Caco-2 (cell line): ENCODE results near the gene C1orf21. TPM values are rescaled to one million over a fixed set of nuclear protein-coding genes. Genes with fewer than 3 reads are reported as not detected.

Experiments used
- BruUV-seq: library from RNA; stranded (reverse); fragments of 400-500 nt; replicated peaks from 2 replicates; lab custom pipeline; 2021; lab: Mats Ljungman, UMichigan
- CTCF ChIA-PET: fragments of 300-600 bp; sonication (Branson Sonifier 250); formaldehyde crosslinking; loops from one replicate; lab custom pipeline; 2022; ENCODE audit warnings: antibody characterized with exemption; lab: Charles Lee
- POLR2A ChIA-PET: fragments of 300-600 bp; sonication (Branson Sonifier 250); formaldehyde crosslinking; loops from one replicate; lab custom pipeline; 2022; ENCODE audit warnings: antibody characterized with exemption; lab: Charles Lee
- DNase-seq, 2 experiments: peaks; one replicate each; pipeline versions ENCODE4 v3.0.0 to v3.0.0-alpha.2; 2020 to 2022
- H3K27me3 ChIP-seq: replicated peaks from 2 replicates; pipeline ENCODE4 v1.6.0; 2011; ENCODE audit warnings: low read length; ENCODE audit not compliant: control insufficient read depth, insufficient read depth
- H3K36me3 ChIP-seq: 2 replicates; pipeline ENCODE4 v1.5.1; 2011; ENCODE audit warnings: low read length; ENCODE audit not compliant: control insufficient read depth, insufficient read depth
- H3K4me1 ChIP-seq: fragments of 250-450 bp; sonication (Bioruptor Pico); 2 replicates; pipeline ENCODE4 v1.5.1; 2020; ENCODE audit warnings: mild to moderate bottlenecking
- H3K4me3 ChIP-seq: 2 replicates; pipeline ENCODE4 v1.5.1; 2011; ENCODE audit warnings: low read depth, mild to moderate bottlenecking, control low read depth, low read length
- H3K9me3 ChIP-seq: fragments of 250-450 bp; sonication (Bioruptor Pico); 2 replicates; pipeline ENCODE4 v1.5.1; 2020; ENCODE audit warnings: mild to moderate bottlenecking, moderate library complexity
- H3K27ac Mint-ChIP-seq: one replicate; pipeline ENCODE4 v1.8.0; 2022; ENCODE audit warnings: mixed read lengths; ENCODE audit not compliant: unreplicated experiment
- H3K27me3 Mint-ChIP-seq: one replicate; pipeline ENCODE4 v1.8.0; 2022; ENCODE audit warnings: mixed read lengths; ENCODE audit not compliant: insufficient read depth, unreplicated experiment
- H3K36me3 Mint-ChIP-seq: one replicate; pipeline ENCODE4 v1.8.0; 2022; ENCODE audit warnings: mild to moderate bottlenecking, mixed read lengths; ENCODE audit not compliant: insufficient read depth, unreplicated experiment
- H3K4me1 Mint-ChIP-seq: one replicate; pipeline ENCODE4 v1.8.0; 2022; ENCODE audit warnings: low read depth, mixed read lengths; ENCODE audit not compliant: unreplicated experiment
- H3K4me3 Mint-ChIP-seq: one replicate; pipeline ENCODE4 v1.8.0; 2022; ENCODE audit warnings: mild to moderate bottlenecking, moderate library complexity, mixed read lengths; ENCODE audit not compliant: unreplicated experiment
- H3K9me3 Mint-ChIP-seq: one replicate; pipeline ENCODE4 v1.8.0; 2022; ENCODE audit warnings: mixed read lengths; ENCODE audit not compliant: unreplicated experiment
- CTCF ChIP-seq, 2 experiments: fragments of 200-600 bp in 1 of 2; IDR thresholded peaks; 1 replicate in 1 of 2; 2 replicates in 1 of 2; pipeline versions ENCODE4 v1.5.1 to v1.8.0; 2011 to 2022; ENCODE audit warnings: antibody characterized with exemption in 1 of 2, control low read depth in 1 of 2, inconsistent platforms in 1 of 2, low read depth in 1 of 2, low read length in 1 of 2, mild to moderate bottlenecking in 1 of 2, moderate library complexity in 1 of 2; ENCODE audit not compliant: insufficient read depth in 1 of 2, severe bottlenecking in 1 of 2, unreplicated experiment in 1 of 2
- intact Hi-C: fragments of 100-400 bp; cut with micrococcal nuclease; formaldehyde crosslinking; loops from one replicate; pipeline ENCODE4 v1.10.0; 2022; ENCODE audit not compliant: unreplicated experiment
- total RNA-seq: library from RNA; stranded (reverse); gene quantifications from 2 replicates; pipeline ENCODE4 v1.2.3, GENCODE V29; 2022

The C1orf21 gene
- total RNA-seq, 1 experiment from 2014 or later, result 0.82 TPM

- ChIA-PET POLR2A (no interaction called here), CTCF (no interaction called here)
- DNase-seq, result no peak
- TF ChIP-seq CTCF (IDR thresholded peaks at IDR 0.05; ENCODE audit: insufficient read depth in 1 of 2, low read depth in 1 of 2, low read length in 1 of 2, severe bottlenecking in 1 of 2, unreplicated experiment in 1 of 2), result no peak
- H3K4me3 Mint-ChIP-seq, result no peak overlapping the region
- peaks cover 8% of the 10 kb centered on the region for H3K4me1 Mint-ChIP-seq
- Histone ChIP-seq H3K4me3 (no peak overlapping the region), H3K9me3 (no peaks in the 10 kb centered on the region), H3K27me3 (no peaks in the 10 kb centered on the region), H3K4me1 (0 out of 2 replicates have a peak, but pooled peaks cover 10% of the 10 kb centered on the region), H3K36me3 (no peaks in the 10 kb centered on the region)
- no peak overlapping the region for H3K27ac Mint-ChIP-seq
- no TSS peak for BruUV-seq
- intact Hi-C loops, result no loop called here
- H3K27me3 Mint-ChIP-seq, result no peaks in the 10 kb centered on the region
- H3K9me3 Mint-ChIP-seq, result no peaks in the 10 kb centered on the region
- H3K36me3 Mint-ChIP-seq, result no peaks in the 10 kb centered on the region
These were observed 107.2 kb downstream of the C1orf21 start for GRCh38 chr1:184493987-184494388.

- Mint-ChIP-seq H3K4me1 (peaks cover 8% of the 10 kb centered on the region), H3K4me3 (no peak overlapping the region), H3K27ac (no peak overlapping the region), H3K9me3 (no peaks in the 10 kb centered on the region), H3K27me3 (no peaks in the 10 kb centered on the region), H3K36me3 (no peaks in the 10 kb centered on the region)
- BruUV-seq, result no TSS peak
- H3K27me3 ChIP-seq, result no peaks in the 10 kb centered on the region
- ChIA-PET POLR2A (no interaction called here), CTCF (no interaction called here)
- no peak for DNase-seq
- H3K4me3 ChIP-seq, result no peak overlapping the region
- 0 out of 2 replicates have a peak, but pooled peaks cover 10% of the 10 kb centered on the region for H3K4me1 ChIP-seq
- H3K9me3 ChIP-seq, result no peaks in the 10 kb centered on the region
- intact Hi-C loops, result no loop called here
- no peaks in the 10 kb centered on the region for H3K36me3 ChIP-seq
- no peak for TF ChIP-seq CTCF (IDR thresholded peaks at IDR 0.05; ENCODE audit: insufficient read depth in 1 of 2, low read depth in 1 of 2, low read length in 1 of 2, severe bottlenecking in 1 of 2, unreplicated experiment in 1 of 2)
These were observed 108.1 kb downstream of the C1orf21 start for GRCh38 chr1:184494929-184495328.

GRCh38 chr1:184497959-184498723 lies 111.3 kb downstream of the C1orf21 start:
- ChIA-PET POLR2A (no interaction called here), CTCF (no interaction called here)
- Mint-ChIP-seq H3K27me3 (no peaks in the 10 kb centered on the region), H3K9me3 (no peaks in the 10 kb centered on the region), H3K27ac (no peak overlapping the region), H3K4me1 (no peaks in the 10 kb centered on the region), H3K36me3 (no peaks in the 10 kb centered on the region), H3K4me3 (no peak overlapping the region)
- DNase-seq, result no peak
- H3K27me3 ChIP-seq, result no peaks in the 10 kb centered on the region
- intact Hi-C loops, result no loop called here
- TF ChIP-seq CTCF (IDR thresholded peaks at IDR 0.05; ENCODE audit: insufficient read depth in 1 of 2, low read depth in 1 of 2, low read length in 1 of 2, severe bottlenecking in 1 of 2, unreplicated experiment in 1 of 2), result no peak
- H3K9me3 ChIP-seq, result no peaks in the 10 kb centered on the region
- H3K4me1 ChIP-seq, result no peaks in the 10 kb centered on the region
- no TSS peak for BruUV-seq
- H3K36me3 ChIP-seq, result no peaks in the 10 kb centered on the region
- no peak overlapping the region for H3K4me3 ChIP-seq
